IMR-90 (cell line): ENCODE measurements around the gene ELP4. TPM values are rescaled to one million over a fixed set of nuclear protein-coding genes. Genes with fewer than 3 reads are reported as not detected.

ENCODE experiments used
- ATAC-seq: fragments of 200-7000 bp; cut with Tn5 transposase; 2 replicates; pipeline ENCODE4 v1.9.1; 2020; ENCODE audit warnings: low read depth, mild to moderate bottlenecking, moderate library complexity
- BruUV-seq: library from RNA; stranded (reverse); fragments of 400-500 nt; replicated peaks from 2 replicates; lab custom pipeline; 2021; lab: Mats Ljungman, UMichigan
- CTCF ChIA-PET: fragments of 300-600 bp; formaldehyde crosslinking; extraction: SDS; loops from one replicate; lab custom pipeline; 2021; ENCODE audit warnings: antibody characterized with exemption; lab: Yijun Ruan, JAX
- POLR2A ChIA-PET: fragments of 300-600 bp; sonication (Branson Sonifier 250); formaldehyde crosslinking; loops from one replicate; lab custom pipeline; 2022; ENCODE audit warnings: antibody characterized with exemption; ENCODE audit not compliant: unreplicated experiment; lab: Charles Lee
- DNase-seq: peaks from one replicate; pipeline ENCODE4 v3.0.0; 2013
- H2AFZ ChIP-seq: replicated peaks from 2 replicates; pipeline ENCODE3; 2013; ENCODE audit warnings: low read length, mild to moderate bottlenecking; ENCODE audit not compliant: poor library complexity
- H2AK5ac ChIP-seq: 2 replicates; pipeline ENCODE4 v1.6.1; 2013; ENCODE audit warnings: low read depth, low read length, inconsistent platforms
- H2AK9ac ChIP-seq: replicated peaks from 2 replicates; pipeline ENCODE3; 2013; ENCODE audit warnings: mild to moderate bottlenecking, low read depth, low read length, moderate library complexity; ENCODE audit not compliant: poor library complexity
- H2BK120ac ChIP-seq: 2 replicates; pipeline ENCODE4 v1.6.1; 2013; ENCODE audit warnings: low read depth, low read length, inconsistent platforms
- H2BK15ac ChIP-seq: 3 replicates; pipeline ENCODE4 v1.6.1; 2013; ENCODE audit warnings: low read depth, low read length, inconsistent platforms
- H2BK20ac ChIP-seq: 2 replicates; pipeline ENCODE4 v1.6.1; 2013; ENCODE audit warnings: low read depth, mild to moderate bottlenecking, inconsistent platforms, low read length, moderate library complexity
- H2BK5ac ChIP-seq: 2 replicates; pipeline ENCODE4 v1.6.1; 2013; ENCODE audit warnings: mild to moderate bottlenecking, low read depth, low read length, inconsistent platforms; ENCODE audit not compliant: poor library complexity, severe bottlenecking
- H3K14ac ChIP-seq: replicated peaks from 2 replicates; pipeline ENCODE4 v1.6.1; 2013; ENCODE audit warnings: low read depth, low read length, inconsistent platforms
- H3K18ac ChIP-seq: 2 replicates; pipeline ENCODE4 v1.6.1; 2013; ENCODE audit warnings: low read depth, low read length, control low read depth
- H3K23ac ChIP-seq: 2 replicates; pipeline ENCODE4 v1.6.1; 2013; ENCODE audit warnings: low read depth, low read length, inconsistent platforms
- H3K27ac ChIP-seq: 2 replicates; pipeline ENCODE4 v1.5.1; 2013; ENCODE audit warnings: mild to moderate bottlenecking, control low read depth, low read length; ENCODE audit not compliant: insufficient read depth
- H3K27me3 ChIP-seq: 2 replicates; pipeline ENCODE4 v1.6.1; 2013; ENCODE audit warnings: low read length; ENCODE audit not compliant: control insufficient read depth, insufficient read depth
- H3K36me3 ChIP-seq: 2 replicates; pipeline ENCODE4 v1.6.1; 2013; ENCODE audit warnings: low read length, mixed read lengths; ENCODE audit not compliant: control insufficient read depth, insufficient read depth
- H3K4ac ChIP-seq: 2 replicates; pipeline ENCODE4 v1.6.1; 2013; ENCODE audit warnings: low read depth, low read length, inconsistent platforms
- H3K4me1 ChIP-seq: 2 replicates; pipeline ENCODE4 v1.6.1; 2013; ENCODE audit warnings: low read length, mixed read lengths; ENCODE audit not compliant: control insufficient read depth, insufficient read depth
- H3K4me2 ChIP-seq: 2 replicates; pipeline ENCODE4 v1.6.1; 2013; ENCODE audit warnings: low read depth, mild to moderate bottlenecking, control low read depth, low read length, moderate library complexity
- H3K4me3 ChIP-seq: 2 replicates; pipeline ENCODE4 v1.5.1; 2013; ENCODE audit warnings: low read depth, mild to moderate bottlenecking, control low read depth, low read length, moderate library complexity; ENCODE audit not compliant: insufficient read depth
- H3K56ac ChIP-seq: 2 replicates; pipeline ENCODE4 v1.6.1; 2013; ENCODE audit warnings: low read length, inconsistent platforms; ENCODE audit not compliant: insufficient read depth; ENCODE audit errors: extremely low read depth
- H3K79me1 ChIP-seq, 2 experiments: 2 replicates each; pipeline ENCODE4 v1.6.1; 2013; ENCODE audit warnings: low read length in 2 of 2, inconsistent platforms in 1 of 2, low read depth in 1 of 2
- H3K9ac ChIP-seq: 2 replicates; pipeline ENCODE4 v1.6.1; 2013; ENCODE audit warnings: low read depth, low read length, control low read depth
- H3K9me1 ChIP-seq: 2 replicates; pipeline ENCODE4 v1.6.1; 2013; ENCODE audit warnings: low read length, inconsistent platforms; ENCODE audit not compliant: insufficient read depth
- H3K9me3 ChIP-seq: 2 replicates; pipeline ENCODE4 v1.6.1; 2013; ENCODE audit warnings: low read length; ENCODE audit not compliant: control insufficient read depth, insufficient read depth
- H4K20me1 ChIP-seq: 2 replicates; pipeline ENCODE4 v1.6.1; 2013; ENCODE audit warnings: low read length, inconsistent platforms; ENCODE audit not compliant: insufficient read depth
- H4K5ac ChIP-seq: 2 replicates; pipeline ENCODE4 v1.6.1; 2013; ENCODE audit warnings: mild to moderate bottlenecking, low read depth, low read length, control low read depth
- H4K8ac ChIP-seq, 2 experiments: 2 replicates each; pipeline ENCODE4 v1.6.1; 2013; ENCODE audit warnings: low read depth in 2 of 2, low read length in 2 of 2, control low read depth in 1 of 2, inconsistent platforms in 1 of 2
- H4K91ac ChIP-seq: 2 replicates; pipeline ENCODE4 v1.6.1; 2013; ENCODE audit warnings: low read depth, low read length, inconsistent platforms; ENCODE audit not compliant: insufficient read depth
- BHLHE40 ChIP-seq: fragments of 150-350 bp; IDR thresholded peaks from 2 replicates; pipeline ENCODE4 v1.6.1; 2016; ENCODE audit warnings: mild to moderate bottlenecking, low read depth, low read length
- ELK1 ChIP-seq: fragments of 150-350 bp; IDR thresholded peaks from 2 replicates; pipeline ENCODE4 v1.6.1; 2016; ENCODE audit warnings: low read depth, mild to moderate bottlenecking, low read length, moderate library complexity, borderline replicate concordance
- MAFK ChIP-seq: IDR thresholded peaks from 2 replicates; pipeline ENCODE4 v1.6.1; 2012; ENCODE audit warnings: low read depth, low read length, improper control_type of control experiment
- MAZ ChIP-seq: IDR thresholded peaks from 2 replicates; pipeline ENCODE4 v1.6.1; 2012; ENCODE audit warnings: low read depth, mild to moderate bottlenecking, low read length, improper control_type of control experiment, moderate library complexity, borderline replicate concordance
- NFE2L2 ChIP-seq: fragments of 150-350 bp; IDR thresholded peaks from 2 replicates; pipeline ENCODE4 v1.6.1; 2016; ENCODE audit warnings: low read depth, mild to moderate bottlenecking, low read length
- RAD21 ChIP-seq: IDR thresholded peaks from 2 replicates; pipeline ENCODE4 v1.6.1; 2012; ENCODE audit warnings: low read length, improper control_type of control experiment
- RFX5 ChIP-seq: IDR thresholded peaks from 2 replicates; pipeline ENCODE4 v1.8.0; 2012; ENCODE audit warnings: low read depth, mild to moderate bottlenecking, low read length, moderate library complexity
- SMC3 ChIP-seq: fragments of 150-350 bp; IDR thresholded peaks from 2 replicates; pipeline ENCODE4 v1.6.1; 2016; ENCODE audit warnings: low read depth, mild to moderate bottlenecking, antibody characterized with exemption, low read length, moderate library complexity
- WGBS, 2 experiments: methylation state at CpG; one replicate each; pipeline versions ENCODE4 v1.1.5 to v1.1.7; 2013; ENCODE audit warnings: missing lambda C conversion rate in 2 of 2; ENCODE audit not compliant: insufficient read length in 1 of 2; ENCODE audit errors: extremely low coverage in 2 of 2; 5-methylcytosine and 5-hydroxymethylcytosine counted together
- dilution Hi-C: fragments of 300-500 bp; cut with HindIII; formaldehyde crosslinking; loops from one replicate; pipeline ENCODE4 v1.14.3; 2018; ENCODE audit warnings: low sequenced_read_pairs; ENCODE audit not compliant: unreplicated experiment
- in situ Hi-C: fragments of 300-500 bp; cut with MboI; formaldehyde crosslinking; loops from 3 replicates; pipeline ENCODE4 v1.14.3; 2019; ENCODE audit warnings: low sequenced_read_pairs, inconsistent platforms, mixed read lengths
- intact Hi-C: fragments of 100-400 bp; cut with micrococcal nuclease; formaldehyde crosslinking; loops from 2 replicates; pipeline ENCODE4 v1.10.0; 2022
- polyA plus RNA-seq, 3 experiments: library from polyadenylated mRNA; depleted of rRNA; stranded (reverse); fragments of >200 nt; gene quantifications; 2 replicates each; pipeline ENCODE4 v1.2.3, GENCODE V29; 2012; ENCODE audit warnings: low replicate concordance in 1 of 3
- total RNA-seq: library from RNA; depleted of rRNA; stranded (reverse); fragments of >200 nt; gene quantifications from 2 replicates; pipeline ENCODE4 v1.2.3, GENCODE V29; 2012
- TF ChIP-seq, protein P1 (sequence below): conservative IDR thresholded peaks from 2 replicates; pipeline ENCODE4 v1.5.1; 2012; ENCODE audit warnings: mild to moderate bottlenecking, low read depth, low read length, improper control_type of control experiment

ELP4 gene
- total and polyA plus RNA-seq, 2 of the 4 experiments (the other 2 are of a cell fraction) = 8.4 to 20.4 TPM

- H3K9ac ChIP-seq = no peak overlapping the region
- no peak overlapping the region for H3K27ac ChIP-seq
- in situ Hi-C loops = no loop called here
- no peak overlapping the region for H2BK120ac ChIP-seq
- no peaks in the 10 kb centered on the region for H3K9me1 ChIP-seq
- H4K91ac ChIP-seq = no peak overlapping the region
- dilution Hi-C loops = no loop called here
- no peak for ATAC-seq
- BruUV-seq = no TSS peak
- H3K14ac ChIP-seq = no peak overlapping the region
- intact Hi-C loops = loop anchor here (10.0 kb wide), 1 partner anchor 246 kb away; no protein-coding TSS in a partner anchor
- H3K79me1 ChIP-seq = peaks cover 0 to 3% of the 10 kb centered on the region in 2 experiments; a peak in 2 of 4 replicates
- ChIA-PET POLR2A (no interaction called here), CTCF (no interaction called here)
- H3K23ac ChIP-seq = no peak overlapping the region
- WGBS, 2 experiments = no CpG with 5 or more reads among the region's 3 CpGs
- no peaks in the 10 kb centered on the region for H3K4me1 ChIP-seq
- H2BK20ac ChIP-seq = no peak overlapping the region
- no peak overlapping the region for H3K56ac ChIP-seq
- no peak overlapping the region for H4K8ac ChIP-seq
- no peak for DNase-seq
- H2AK5ac ChIP-seq = no peak overlapping the region
- H3K9me3 ChIP-seq = no peaks in the 10 kb centered on the region
- no peak overlapping the region for H3K4me3 ChIP-seq
- H3K36me3 ChIP-seq = no peaks in the 10 kb centered on the region
- no peak overlapping the region for H3K18ac ChIP-seq
- H2BK15ac ChIP-seq = no peak overlapping the region
- no peak overlapping the region for H3K4ac ChIP-seq
- no peak overlapping the region for H2BK5ac ChIP-seq
- no peak overlapping the region for H2AK9ac ChIP-seq
- H3K4me2 ChIP-seq = no peak overlapping the region
- no peak overlapping the region for H2AFZ ChIP-seq
- H3K27me3 ChIP-seq = no peaks in the 10 kb centered on the region
- TF ChIP-seq RFX5 (no peak), ELK1 (no peak), BHLHE40 (no peak), MAFK (no peak), RAD21 (no peak), MAZ (no peak), NFE2L2 (no peak), SMC3 (no peak)
- TF ChIP-seq, protein P1, sequence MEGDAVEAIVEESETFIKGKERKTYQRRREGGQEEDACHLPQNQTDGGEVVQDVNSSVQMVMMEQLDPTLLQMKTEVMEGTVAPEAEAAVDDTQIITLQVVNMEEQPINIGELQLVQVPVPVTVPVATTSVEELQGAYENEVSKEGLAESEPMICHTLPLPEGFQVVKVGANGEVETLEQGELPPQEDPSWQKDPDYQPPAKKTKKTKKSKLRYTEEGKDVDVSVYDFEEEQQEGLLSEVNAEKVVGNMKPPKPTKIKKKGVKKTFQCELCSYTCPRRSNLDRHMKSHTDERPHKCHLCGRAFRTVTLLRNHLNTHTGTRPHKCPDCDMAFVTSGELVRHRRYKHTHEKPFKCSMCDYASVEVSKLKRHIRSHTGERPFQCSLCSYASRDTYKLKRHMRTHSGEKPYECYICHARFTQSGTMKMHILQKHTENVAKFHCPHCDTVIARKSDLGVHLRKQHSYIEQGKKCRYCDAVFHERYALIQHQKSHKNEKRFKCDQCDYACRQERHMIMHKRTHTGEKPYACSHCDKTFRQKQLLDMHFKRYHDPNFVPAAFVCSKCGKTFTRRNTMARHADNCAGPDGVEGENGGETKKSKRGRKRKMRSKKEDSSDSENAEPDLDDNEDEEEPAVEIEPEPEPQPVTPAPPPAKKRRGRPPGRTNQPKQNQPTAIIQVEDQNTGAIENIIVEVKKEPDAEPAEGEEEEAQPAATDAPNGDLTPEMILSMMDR = no peak
- H4K20me1 ChIP-seq = no peaks in the 10 kb centered on the region
- no peak overlapping the region for H4K5ac ChIP-seq
Measured at GRCh38 chr11:31480930-31481329, 28.6 kb upstream of the ELP4 start.
